Kasumi-1 (cell line): ENCODE results near the gene PELI2.

ENCODE experiments used
- DNase-seq, 2 experiments: peaks; one replicate each; lab custom pipeline; 2025; lab: John Stamatoyannopoulos, UW

PELI2 gene

GRCh38 chr14:56119201-56119981 lies 1.2 kb downstream of the PELI2 start:
- DNase-seq: peak in 1 of 2 experiments; percentile 14

DNA sequence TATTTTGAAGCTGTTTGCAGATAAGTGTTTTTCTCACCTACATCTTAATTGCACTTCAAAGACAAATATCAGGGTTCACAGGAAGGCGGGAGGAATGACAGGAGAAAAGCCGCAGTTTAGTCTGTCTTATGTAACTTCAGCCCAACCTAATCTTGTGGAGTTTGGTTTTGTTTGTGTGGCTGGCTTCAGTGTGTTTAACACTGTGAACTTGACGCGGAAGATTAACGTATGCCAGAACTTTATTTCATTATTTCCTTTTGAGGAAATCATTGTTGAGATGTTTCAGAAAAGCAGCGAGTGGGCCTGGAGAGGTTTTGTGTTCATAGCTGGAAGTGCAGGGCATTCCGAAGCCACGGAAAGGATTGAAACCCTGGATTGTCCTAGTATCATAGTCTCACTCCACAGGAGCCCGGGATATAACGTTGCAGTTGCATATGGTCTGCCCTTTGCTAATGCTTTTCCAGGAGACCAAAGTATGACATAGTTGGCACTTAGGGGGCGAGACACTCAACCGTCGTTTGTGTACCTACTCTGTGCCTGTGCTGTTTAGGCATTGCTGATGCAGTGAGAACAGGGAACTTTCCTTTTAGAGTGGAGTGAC lies 2.0 kb downstream of the PELI2 start:
- DNase-seq: no peak

DNA sequence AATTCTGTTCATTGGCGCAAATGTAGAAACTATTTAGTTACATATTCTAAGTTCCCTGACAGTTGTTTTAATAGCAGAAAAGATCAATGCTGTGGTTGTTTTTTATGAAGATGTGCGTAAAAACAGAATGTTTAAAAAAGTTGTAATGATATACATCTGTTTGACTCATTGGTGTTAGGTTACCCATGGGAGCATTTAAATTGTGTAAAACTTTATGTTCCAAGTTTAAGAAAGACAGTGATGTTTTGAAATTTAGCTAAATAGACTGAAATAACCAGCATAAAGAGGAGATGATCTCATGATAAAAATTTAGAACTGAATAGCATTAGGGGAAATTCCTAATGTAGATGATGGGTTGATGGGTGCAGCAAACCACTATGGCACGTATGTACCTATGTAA lies 3.6 kb downstream of the PELI2 start:
- no peak for DNase-seq

DNA sequence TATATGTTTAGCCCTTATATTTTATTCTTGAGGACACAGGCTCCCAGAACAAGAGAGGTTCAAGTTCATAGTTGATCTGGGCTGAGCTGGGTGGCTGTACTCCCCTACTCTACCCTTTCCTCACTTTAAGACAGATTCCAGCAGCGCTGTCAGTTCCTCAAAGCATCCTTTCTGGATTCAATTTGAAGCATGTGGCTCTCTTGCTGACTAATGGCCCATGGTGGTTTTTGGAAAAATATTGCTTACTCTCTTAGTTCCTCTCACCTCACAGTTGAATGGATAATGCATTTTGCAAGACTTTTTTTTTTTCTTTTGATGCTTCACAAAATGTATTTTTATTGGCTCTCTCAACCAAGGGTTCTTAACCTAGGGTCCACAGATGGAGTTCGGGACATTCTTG lies 4.1 kb downstream of the PELI2 start:
- DNase-seq: no peak

DNA sequence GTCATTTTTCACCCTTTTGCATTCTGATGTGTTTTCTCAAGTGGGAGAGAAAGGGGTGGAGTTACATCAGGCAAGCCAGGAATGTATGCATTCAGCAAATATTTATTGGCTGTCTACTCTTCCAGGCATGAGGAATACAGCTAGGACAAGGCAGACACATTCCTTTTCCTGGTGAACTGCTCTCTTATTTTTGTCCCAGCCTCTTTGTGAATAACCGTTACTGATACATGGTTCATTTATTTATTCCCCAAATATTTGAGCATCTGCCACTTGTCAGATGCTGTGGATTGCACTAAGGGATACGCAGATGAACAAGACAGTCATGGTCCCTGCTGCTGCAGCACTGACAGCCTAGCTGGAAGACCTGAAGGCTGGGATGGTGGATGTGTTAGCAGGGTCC lies 6.1 kb downstream of the PELI2 start:
- DNase-seq: no peak

GRCh38 chr14:56125772-56126636 lies 7.8 kb downstream of the PELI2 start:
- no peak for DNase-seq

DNA sequence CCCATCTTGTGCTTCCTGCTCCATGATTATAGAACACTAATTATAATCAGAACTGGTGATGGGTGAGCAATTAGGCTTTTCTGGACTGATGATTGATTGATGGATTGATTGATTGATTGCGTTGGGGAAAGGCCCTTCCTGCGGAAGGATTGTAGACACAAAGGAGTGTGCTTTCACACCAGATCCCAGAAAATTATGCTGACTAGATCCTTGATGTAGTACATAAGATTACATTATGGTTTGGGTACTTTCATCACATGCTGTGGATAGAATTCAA lies 8.4 kb downstream of the PELI2 start:
- DNase-seq: no peak

- DNase-seq: no peak
These were observed 8.9 kb downstream of the PELI2 start for GRCh38 chr14:56127156-56127555.

DNA sequence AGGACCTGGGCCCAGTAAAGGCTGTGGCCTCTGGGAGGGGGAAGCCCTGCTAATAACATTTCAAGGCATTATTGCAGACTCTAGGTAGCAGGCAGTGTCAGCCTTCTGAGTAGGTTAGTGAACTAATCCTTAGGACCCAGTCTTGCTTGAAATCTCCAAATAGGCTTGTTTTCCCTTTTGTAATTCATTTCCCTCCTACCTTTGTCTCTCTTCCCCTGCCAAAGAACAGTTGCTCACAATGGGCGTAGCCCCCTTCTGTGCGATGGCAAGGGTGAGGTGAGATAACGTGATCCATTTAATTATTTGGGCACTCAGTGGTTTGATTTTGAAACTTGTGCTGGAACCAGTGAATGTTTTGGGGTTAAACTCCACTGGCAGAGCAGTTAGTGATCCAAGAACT lies 10.9 kb downstream of the PELI2 start:
- DNase-seq: no peak

DNA sequence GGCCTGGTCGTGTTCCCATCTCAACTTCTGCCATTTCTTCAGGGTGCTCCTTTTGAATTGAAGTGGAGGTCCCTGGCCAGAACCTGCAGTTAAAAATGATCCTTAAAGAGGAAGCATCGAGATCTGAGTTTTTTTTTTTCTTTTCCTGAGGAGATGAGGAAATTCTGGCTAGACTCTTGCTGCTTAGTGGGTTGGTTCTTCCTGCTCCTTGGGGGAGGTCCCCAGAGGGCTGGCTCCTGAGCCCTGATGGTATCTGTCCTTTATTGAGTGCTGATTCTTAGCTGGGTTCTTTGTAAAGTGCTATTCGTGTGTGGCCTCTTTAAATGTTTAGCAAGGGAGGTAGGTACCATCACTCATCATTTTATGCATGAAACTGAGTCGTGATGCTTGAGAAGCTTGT lies 11.7 kb downstream of the PELI2 start:
- peak; percentile 80 to 89 for DNase-seq

GRCh38 chr14:56131004-56131864 lies 13.0 kb downstream of the PELI2 start:
- DNase-seq: no peak

- no peak for DNase-seq
These were observed 13.9 kb downstream of the PELI2 start for GRCh38 chr14:56131865-56132833.

DNA sequence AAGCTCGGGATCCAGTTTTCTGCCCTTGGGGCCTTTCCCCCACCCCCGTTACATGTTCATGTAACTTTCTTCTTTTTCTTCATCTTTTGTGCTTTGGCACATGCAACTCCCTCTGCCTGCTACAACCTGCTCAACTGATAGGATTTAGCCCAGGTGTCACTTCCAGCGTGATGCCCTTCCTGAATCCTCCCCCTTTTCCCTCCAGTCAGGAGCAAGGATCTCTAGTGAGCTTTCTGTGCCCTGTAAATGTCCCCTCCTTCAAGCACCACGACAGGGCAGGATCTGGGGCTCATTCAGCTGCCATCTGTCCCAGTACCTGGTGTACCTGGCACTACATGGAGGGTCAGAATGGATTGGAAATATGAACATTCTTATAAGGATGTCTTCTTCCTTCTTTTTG lies 15.3 kb downstream of the PELI2 start:
- no peak for DNase-seq

- no peak for DNase-seq
These were observed 16.8 kb downstream of the PELI2 start for GRCh38 chr14:56135001-56135400.

- DNase-seq: no peak
These were observed 17.5 kb downstream of the PELI2 start for GRCh38 chr14:56135668-56136067.

DNA sequence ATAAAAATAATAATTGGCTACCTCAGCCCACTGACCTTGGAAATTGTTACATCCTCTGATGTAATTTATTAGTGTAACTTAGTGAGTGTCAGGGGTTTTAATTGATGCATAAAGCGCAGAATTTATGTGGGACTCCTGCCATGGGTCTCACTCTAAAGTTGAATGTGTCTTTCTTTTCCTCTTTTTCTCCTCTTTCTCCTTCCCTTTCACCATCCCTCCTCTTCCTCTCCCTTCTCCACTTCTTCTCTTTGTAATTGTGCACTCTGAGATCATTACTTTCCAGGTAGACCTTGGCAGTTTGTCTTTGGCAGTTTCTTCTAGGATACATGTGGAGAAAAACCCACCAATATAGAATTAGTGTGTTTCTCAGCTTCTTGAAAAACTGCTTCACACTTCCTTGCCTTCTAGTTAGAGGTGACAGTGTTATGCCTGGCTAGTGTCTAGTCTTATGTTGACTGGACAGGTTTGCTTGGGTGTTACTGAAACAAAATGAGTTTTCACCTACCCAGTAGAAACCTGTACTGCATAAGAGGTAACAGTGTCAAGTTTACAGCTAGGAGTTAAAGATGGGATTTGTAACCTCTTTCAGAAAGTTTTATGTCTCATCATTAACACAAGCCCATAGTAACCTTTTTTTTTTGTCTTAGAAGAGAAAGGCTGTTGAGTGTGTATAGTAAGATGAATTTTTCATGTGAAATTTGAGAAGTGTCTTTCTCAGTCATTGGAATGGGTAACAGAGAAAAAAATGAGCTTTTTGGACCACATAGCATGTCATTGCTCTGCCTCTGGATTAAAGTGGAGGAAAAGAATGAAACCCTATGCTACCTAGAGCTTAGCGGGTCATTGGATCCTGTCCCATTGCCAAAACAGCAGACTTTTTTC lies 18.6 kb downstream of the PELI2 start:
- no peak for DNase-seq

- DNase-seq: peak in 1 of 2 experiments; percentile 13
These were observed 19.2 kb downstream of the PELI2 start for GRCh38 chr14:56137453-56137807.

GRCh38 chr14:56137849-56138248 lies 19.6 kb downstream of the PELI2 start:
- DNase-seq: no peak

- no peak for DNase-seq
These were observed 20.7 kb downstream of the PELI2 start for GRCh38 chr14:56138928-56139327.

DNA sequence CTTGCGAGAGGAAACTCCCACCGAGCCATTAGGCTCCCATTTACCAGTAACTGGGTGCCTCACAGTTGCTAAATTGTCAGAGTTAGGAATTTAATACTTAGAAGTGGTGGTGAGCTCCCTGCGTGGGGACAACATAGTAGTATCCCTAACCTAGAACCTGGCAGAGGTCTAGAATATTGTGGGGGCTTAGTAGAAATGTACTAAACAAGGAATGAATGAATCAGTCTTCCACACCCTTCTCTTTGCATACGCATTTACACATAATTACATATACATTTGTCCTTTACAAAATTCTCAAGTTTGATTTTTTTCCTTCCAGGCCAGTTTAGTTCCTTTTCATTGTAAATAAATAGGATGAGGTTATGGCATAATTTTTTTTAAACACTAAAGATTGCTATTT lies 24.1 kb downstream of the PELI2 start:
- DNase-seq: no peak
